ENCODE data around the gene ALPL.

GRCh38 chr1:21499283-21499950 lies 9.8 kb upstream of the ALPL start:
- TF ChIP-seq CTCF (IDR thresholded peaks at IDR 0.05) = no peak
- TF ChIP-seq POLR2A (IDR thresholded peaks at IDR 0.05) = no peak
- TF ChIP-seq EP300 (IDR thresholded peaks at IDR 0.05) = no peak
- no peak for TF ChIP-seq POLR2AphosphoS5 (IDR thresholded peaks at IDR 0.05)

All from stomach (tissue), 4 donors.